ENCODE data around the gene MAT2B.

Gene MAT2B

DNA sequence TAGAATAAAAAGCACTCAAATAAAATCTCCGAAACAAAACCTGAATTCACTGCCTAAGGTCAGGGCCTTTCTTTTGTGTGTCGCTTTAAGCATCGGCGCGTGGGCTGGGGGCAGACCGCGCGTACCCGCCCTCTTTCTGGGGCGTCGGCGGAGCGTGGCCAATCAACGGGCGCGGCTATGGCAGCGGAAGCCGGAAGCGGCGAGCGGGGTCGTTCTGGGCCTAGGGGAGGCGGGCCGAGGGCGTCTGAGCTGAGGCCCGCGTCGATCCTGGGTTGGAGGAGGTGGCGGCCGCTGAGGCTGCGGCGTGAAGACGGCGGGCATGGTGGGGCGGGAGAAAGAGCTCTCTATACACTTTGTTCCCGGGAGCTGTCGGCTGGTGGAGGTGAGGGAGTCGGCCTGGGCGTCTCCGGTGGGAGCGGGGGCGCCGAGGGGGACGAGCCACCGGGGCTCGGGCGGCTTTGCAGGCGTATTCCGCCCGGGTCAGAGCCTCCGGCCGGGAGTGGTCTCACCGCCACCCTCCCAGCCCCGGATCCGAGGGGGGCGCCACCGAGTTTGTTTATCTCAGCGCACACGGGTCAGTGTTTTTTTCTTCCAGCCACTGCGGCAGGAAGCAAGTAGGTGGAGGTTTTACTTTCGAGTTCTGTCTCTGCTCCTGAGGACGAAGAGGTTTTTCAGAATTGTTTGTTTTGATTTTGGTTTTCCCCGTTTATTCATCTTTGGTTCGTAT lies at the start of gene MAT2B:
TSS of gene MAT2B (plus strand) at position 252 of the 727 bp plus-strand sequence. CDS start at position 320, 68 bp downstream.
- peak; percentile 95 for DNase-seq (ENCODE audit: low read depth)
- peak within 1 kb of the TSS; percentile 61 for H3K4me3 ChIP-seq (ENCODE audit: low read depth, low read length)
- TF ChIP-seq, protein P1, sequence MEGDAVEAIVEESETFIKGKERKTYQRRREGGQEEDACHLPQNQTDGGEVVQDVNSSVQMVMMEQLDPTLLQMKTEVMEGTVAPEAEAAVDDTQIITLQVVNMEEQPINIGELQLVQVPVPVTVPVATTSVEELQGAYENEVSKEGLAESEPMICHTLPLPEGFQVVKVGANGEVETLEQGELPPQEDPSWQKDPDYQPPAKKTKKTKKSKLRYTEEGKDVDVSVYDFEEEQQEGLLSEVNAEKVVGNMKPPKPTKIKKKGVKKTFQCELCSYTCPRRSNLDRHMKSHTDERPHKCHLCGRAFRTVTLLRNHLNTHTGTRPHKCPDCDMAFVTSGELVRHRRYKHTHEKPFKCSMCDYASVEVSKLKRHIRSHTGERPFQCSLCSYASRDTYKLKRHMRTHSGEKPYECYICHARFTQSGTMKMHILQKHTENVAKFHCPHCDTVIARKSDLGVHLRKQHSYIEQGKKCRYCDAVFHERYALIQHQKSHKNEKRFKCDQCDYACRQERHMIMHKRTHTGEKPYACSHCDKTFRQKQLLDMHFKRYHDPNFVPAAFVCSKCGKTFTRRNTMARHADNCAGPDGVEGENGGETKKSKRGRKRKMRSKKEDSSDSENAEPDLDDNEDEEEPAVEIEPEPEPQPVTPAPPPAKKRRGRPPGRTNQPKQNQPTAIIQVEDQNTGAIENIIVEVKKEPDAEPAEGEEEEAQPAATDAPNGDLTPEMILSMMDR (conservative IDR thresholded peaks at IDR 0.05; ENCODE audit: low read depth, low read length), result peak; percentile 53

DNA sequence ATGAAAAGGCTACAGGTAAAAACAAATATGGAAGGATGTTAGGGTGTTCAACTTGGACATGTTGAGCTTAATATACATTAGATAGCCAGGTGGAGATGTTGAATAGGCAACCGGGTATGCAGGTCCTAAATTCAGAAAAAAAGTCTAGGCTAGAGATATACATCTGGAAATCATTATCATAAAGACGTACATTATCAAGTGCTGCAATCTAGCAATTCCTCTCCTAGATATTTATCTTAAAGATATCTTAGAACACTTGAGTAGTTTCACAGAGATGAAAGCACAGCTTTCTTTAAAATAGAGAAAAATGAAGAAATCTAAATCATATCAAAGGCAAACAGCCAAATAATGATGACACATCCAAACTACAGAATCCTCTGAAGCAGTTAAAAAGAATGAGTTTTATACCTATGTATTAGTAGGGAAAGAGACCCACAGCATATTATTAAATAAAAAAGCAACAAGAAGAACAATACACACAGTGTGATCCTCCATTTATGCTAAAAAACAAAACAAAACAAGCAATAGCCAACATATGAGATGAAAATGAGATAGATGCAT lies 49.3 kb upstream of the MAT2B start:
- no peak for DNase-seq (ENCODE audit: low read depth)

DNA sequence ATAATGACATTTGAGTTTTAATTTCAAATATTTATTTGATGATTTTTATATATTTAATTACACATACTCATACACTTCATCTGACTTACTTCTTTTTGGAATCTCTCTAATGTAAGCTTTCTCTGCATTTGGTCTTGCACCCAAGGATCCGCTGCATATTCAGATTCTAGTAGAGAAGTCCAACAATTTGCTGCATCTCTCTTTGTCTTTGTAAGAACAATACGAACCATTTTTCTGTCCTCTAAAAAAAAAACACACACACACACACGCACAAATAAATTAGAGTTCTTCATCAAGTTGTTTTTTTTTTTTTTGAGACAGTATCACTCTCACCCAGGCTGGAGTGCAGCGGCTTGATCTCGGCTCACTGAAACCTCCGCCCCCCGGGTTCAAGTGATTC lies 48.6 kb upstream of the MAT2B start:
- TF ChIP-seq, protein P1 (conservative IDR thresholded peaks at IDR 0.05; ENCODE audit: low read depth, low read length), result no peak
- DNase-seq (ENCODE audit: low read depth), result no peak
- H3K4me3 ChIP-seq (ENCODE audit: low read depth, low read length), result no peak overlapping the region

More for the DNA sequence above, 49.3 kb upstream of the MAT2B start:
- H3K4me3 ChIP-seq (ENCODE audit: low read depth, low read length), result no peak overlapping the region
- TF ChIP-seq, protein P1 (conservative IDR thresholded peaks at IDR 0.05; ENCODE audit: low read depth, low read length), result no peak

DNA sequence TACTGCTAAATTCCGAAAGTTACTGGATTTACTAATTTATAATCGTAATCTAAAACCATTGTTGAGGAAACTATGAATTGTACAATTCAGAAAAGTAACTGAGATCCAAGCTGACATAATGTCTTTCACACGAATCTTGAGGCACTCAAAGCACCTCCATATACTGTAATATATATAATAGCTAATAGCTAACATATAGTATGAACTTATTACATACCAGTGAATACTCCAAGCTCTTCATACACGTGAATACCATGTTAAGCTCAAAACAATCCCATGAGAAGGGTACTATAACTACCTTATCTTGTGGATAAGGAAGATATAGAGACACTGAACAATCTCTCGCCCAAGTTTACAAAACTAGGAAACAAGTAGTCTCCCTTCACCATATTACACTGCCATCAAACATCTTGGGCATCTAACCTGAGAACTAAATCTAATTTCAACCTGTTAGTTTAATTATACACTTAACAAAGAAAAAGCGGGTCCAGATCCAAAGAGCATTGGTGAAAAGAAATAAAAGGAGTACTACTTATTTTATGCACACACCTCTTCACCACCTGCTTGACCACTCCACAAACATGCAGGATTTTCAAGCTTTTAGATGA lies 46.5 kb upstream of the MAT2B start:
- no peak for DNase-seq (ENCODE audit: low read depth)
- peak overlapping the region; percentile 72 for H3K4me3 ChIP-seq (ENCODE audit: low read depth, low read length)
- TF ChIP-seq, protein P1 (conservative IDR thresholded peaks at IDR 0.05; ENCODE audit: low read depth, low read length), result no peak

DNA sequence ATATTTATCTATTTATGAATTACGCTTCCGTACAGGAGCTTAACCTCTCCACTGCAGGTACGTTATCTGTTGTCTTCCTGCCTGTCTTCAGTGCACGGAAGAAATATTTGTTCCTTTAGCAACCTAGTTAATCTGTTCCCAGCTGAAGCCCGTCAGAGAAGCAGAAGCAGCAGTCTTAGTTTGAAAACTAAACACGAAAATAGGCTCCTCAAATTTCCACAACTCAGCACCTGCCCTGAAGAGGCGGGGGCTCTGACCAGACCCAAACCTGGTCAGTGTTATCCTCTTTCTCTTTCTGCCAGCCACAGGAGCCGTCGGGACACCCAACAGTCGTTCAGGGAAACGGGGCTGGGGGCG lies 46.0 kb upstream of the MAT2B start:
- TF ChIP-seq, protein P1 (conservative IDR thresholded peaks at IDR 0.05; ENCODE audit: low read depth, low read length), result no peak
- H3K4me3 ChIP-seq (ENCODE audit: low read depth, low read length), result peak overlapping the region; percentile 72
- DNase-seq (ENCODE audit: low read depth), result peak; percentile 51

DNA sequence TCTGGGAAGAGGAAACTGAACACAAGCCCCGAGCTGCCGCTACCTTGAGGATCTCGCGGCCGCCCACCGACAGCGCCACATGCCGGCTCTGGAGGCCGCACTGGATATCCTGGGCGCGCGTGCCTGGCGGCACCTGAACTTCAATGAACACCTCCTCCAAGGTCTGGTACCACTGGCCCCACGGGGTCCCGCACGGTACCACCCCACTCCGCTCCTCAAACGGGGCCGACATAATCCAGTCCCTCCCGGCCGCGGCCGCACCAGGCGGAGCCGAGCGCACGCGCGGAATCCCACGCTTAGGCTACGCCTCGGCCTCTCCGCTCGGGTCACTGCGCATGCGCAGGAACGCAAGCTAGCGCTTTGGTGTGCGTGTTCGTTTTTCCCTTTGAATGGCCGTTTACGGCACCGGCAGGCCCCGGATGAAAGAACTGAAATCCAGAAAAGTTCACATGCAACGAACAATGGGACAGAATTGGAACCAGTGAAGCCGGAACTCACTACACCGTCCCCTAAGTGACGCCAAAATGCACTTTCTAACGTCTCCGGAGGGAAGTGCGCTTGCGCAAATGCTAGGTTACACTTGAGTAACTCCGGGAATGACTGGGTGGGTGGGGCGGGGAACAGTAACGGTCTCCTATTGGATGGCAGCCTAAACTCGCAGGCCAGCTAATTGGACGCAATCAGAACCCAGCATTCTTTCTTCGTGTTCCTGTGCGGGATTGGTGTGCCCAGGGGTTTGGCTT lies 45.4 kb upstream of the MAT2B start, which contains the start of gene NUDCD2:
TSS of gene NUDCD2 (minus strand) at position 284 of the 743 bp plus-strand sequence. CDS start at position 232, 52 bp downstream.
- DNase-seq (ENCODE audit: low read depth), result peak; percentile 99
- peak within 1 kb of the TSS; percentile 72 for H3K4me3 ChIP-seq (ENCODE audit: low read depth, low read length)
- TF ChIP-seq, protein P1 (conservative IDR thresholded peaks at IDR 0.05; ENCODE audit: low read depth, low read length), result peak; percentile 43

Data from choroid plexus epithelial cell (primary cell).